Keratinocyte (primary cell): ENCODE results near the gene CAVIN1.

Source experiments
- EZH2 ChIP-seq: IDR thresholded peaks from one replicate; pipeline ENCODE4 v1.6.1; 2012; ENCODE audit warnings: inconsistent platforms, mild to moderate bottlenecking, low read length, moderate library complexity
- TF ChIP-seq, protein P1 (sequence below), 3 experiments: IDR thresholded peaks in 1 of 3; conservative IDR thresholded peaks in 1 of 3; optimal IDR thresholded peaks in 1 of 3; 2 replicates in 2 of 3; 3 replicates in 1 of 3; pipeline versions ENCODE3 to v1.5.1; 2011; ENCODE audit warnings: low read length in 3 of 3, mild to moderate bottlenecking in 3 of 3, moderate library complexity in 2 of 3, control low read depth in 1 of 3, inconsistent platforms in 1 of 3; ENCODE audit not compliant: insufficient read depth in 2 of 3; ENCODE audit errors: extremely low read depth in 1 of 3

GRCh38 chr17:42405076-42405475 lies 18.0 kb downstream of the CAVIN1 start:
- TF ChIP-seq, protein P1, sequence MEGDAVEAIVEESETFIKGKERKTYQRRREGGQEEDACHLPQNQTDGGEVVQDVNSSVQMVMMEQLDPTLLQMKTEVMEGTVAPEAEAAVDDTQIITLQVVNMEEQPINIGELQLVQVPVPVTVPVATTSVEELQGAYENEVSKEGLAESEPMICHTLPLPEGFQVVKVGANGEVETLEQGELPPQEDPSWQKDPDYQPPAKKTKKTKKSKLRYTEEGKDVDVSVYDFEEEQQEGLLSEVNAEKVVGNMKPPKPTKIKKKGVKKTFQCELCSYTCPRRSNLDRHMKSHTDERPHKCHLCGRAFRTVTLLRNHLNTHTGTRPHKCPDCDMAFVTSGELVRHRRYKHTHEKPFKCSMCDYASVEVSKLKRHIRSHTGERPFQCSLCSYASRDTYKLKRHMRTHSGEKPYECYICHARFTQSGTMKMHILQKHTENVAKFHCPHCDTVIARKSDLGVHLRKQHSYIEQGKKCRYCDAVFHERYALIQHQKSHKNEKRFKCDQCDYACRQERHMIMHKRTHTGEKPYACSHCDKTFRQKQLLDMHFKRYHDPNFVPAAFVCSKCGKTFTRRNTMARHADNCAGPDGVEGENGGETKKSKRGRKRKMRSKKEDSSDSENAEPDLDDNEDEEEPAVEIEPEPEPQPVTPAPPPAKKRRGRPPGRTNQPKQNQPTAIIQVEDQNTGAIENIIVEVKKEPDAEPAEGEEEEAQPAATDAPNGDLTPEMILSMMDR (optimal IDR thresholded peaks at IDR 0.05 in 1 of 3, IDR thresholded peaks at IDR 0.05 in 1 of 3, conservative IDR thresholded peaks at IDR 0.05 in 1 of 3; ENCODE audit: extremely low read depth in 1 of 3, insufficient read depth in 2 of 3, low read length in 3 of 3): no peak
- no peak for TF ChIP-seq EZH2
